Peyer's patch (tissue), 4 donors: ENCODE measurements around the gene TMEM270.

Experiments
- POLR2A ChIP-seq, 2 donors: fragments of 450-650 bp; IDR thresholded peaks; one replicate each; pipeline ENCODE4 v1.5.1; 2017; ENCODE audit warnings: antibody characterized with exemption in 2 of 2, mild to moderate bottlenecking in 2 of 2, moderate library complexity in 2 of 2
- TF ChIP-seq, protein P1 (sequence below), 6 experiments: fragments of 450-650 bp in 4 of 6; fragments of 200-600 bp in 2 of 6; sonication (generic) in 1 of 6; IDR thresholded peaks; one replicate each; pipeline ENCODE4 v1.5.1; 2017 to 2019; ENCODE audit warnings: antibody characterized with exemption in 6 of 6, mild to moderate bottlenecking in 3 of 6, moderate library complexity in 1 of 6

DNA sequence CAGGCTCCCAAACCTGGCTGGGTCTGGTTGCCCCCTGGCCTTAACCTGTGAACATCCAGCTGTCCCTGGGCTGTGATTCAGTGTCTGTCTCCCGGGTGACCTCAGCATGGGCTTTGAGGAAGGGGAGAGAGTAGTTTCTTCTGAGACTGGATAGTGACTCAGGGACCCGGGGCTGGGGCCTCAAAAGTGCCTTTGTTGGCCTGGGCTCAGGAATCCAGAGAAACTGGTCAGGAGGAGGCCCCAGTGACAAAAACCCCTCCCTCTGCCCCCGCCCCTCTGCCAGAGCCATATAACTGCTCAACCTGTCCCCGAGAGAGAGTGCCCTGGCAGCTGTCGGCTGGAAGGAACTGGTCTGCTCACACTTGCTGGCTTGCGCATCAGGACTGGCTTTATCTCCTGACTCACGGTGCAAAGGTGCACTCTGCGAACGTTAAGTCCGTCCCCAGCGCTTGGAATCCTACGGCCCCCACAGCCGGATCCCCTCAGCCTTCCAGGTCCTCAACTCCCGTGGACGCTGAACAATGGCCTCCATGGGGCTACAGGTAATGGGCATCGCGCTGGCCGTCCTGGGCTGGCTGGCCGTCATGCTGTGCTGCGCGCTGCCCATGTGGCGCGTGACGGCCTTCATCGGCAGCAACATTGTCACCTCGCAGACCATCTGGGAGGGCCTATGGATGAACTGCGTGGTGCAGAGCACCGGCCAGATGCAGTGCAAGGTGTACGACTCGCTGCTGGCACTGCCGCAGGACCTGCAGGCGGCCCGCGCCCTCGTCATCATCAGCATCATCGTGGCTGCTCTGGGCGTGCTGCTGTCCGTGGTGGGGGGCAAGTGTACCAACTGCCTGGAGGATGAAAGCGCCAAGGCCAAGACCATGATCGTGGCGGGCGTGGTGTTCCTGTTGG, 30.0 kb upstream of the TMEM270 start, which contains the start of gene CLDN4:
- TF ChIP-seq, protein P1, sequence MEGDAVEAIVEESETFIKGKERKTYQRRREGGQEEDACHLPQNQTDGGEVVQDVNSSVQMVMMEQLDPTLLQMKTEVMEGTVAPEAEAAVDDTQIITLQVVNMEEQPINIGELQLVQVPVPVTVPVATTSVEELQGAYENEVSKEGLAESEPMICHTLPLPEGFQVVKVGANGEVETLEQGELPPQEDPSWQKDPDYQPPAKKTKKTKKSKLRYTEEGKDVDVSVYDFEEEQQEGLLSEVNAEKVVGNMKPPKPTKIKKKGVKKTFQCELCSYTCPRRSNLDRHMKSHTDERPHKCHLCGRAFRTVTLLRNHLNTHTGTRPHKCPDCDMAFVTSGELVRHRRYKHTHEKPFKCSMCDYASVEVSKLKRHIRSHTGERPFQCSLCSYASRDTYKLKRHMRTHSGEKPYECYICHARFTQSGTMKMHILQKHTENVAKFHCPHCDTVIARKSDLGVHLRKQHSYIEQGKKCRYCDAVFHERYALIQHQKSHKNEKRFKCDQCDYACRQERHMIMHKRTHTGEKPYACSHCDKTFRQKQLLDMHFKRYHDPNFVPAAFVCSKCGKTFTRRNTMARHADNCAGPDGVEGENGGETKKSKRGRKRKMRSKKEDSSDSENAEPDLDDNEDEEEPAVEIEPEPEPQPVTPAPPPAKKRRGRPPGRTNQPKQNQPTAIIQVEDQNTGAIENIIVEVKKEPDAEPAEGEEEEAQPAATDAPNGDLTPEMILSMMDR (IDR thresholded peaks at IDR 0.05): no peak
- peak; percentile 99 to 100 for TF ChIP-seq POLR2A (IDR thresholded peaks at IDR 0.05)
